ENCODE data around the gene OTUD4. TPM values are rescaled to one million over a fixed set of nuclear protein-coding genes. Genes with fewer than 3 reads are reported as not detected.

OTUD4 gene
- total RNA-seq, 1 donor from 2014 or later = 38.3 TPM

GRCh38 chr4:145177906-145178538 is 2.4 kb downstream of the OTUD4 start:
- H3K27ac Mint-ChIP-seq = peak overlapping the region; percentile 96
- peaks cover 29% of the 10 kb centered on the region for H3K4me1 Mint-ChIP-seq
- H3K36me3 Mint-ChIP-seq = peaks cover 14% of the 10 kb centered on the region
- no peak for DNase-seq (ENCODE audit: low spot score in 2 of 2, unreplicated experiment in 2 of 2)
- no peaks in the 10 kb centered on the region for H3K9me3 Mint-ChIP-seq
- H3K27me3 Mint-ChIP-seq (ENCODE audit: low read depth) = no peaks in the 10 kb centered on the region
- H3K4me3 Mint-ChIP-seq = peak overlapping the region; percentile 88
- no peak for TF ChIP-seq CTCF (IDR thresholded peaks at IDR 0.05; ENCODE audit: unreplicated experiment)

GRCh38 chr4:145177511-145177905 is 2.9 kb downstream of the OTUD4 start:
- no peaks in the 10 kb centered on the region for H3K27me3 Mint-ChIP-seq (ENCODE audit: low read depth)
- TF ChIP-seq CTCF (IDR thresholded peaks at IDR 0.05; ENCODE audit: unreplicated experiment) = no peak
- H3K36me3 Mint-ChIP-seq = peaks cover 16% of the 10 kb centered on the region
- H3K4me3 Mint-ChIP-seq = peak overlapping the region; percentile 88
- H3K9me3 Mint-ChIP-seq = no peaks in the 10 kb centered on the region
- no peak for DNase-seq (ENCODE audit: low spot score in 2 of 2, unreplicated experiment in 2 of 2)
- H3K4me1 Mint-ChIP-seq = peaks cover 29% of the 10 kb centered on the region
- H3K27ac Mint-ChIP-seq = peak overlapping the region; percentile 96

GRCh38 chr4:145176641-145177432 is 3.6 kb downstream of the OTUD4 start:
- H3K36me3 Mint-ChIP-seq = peaks cover 18% of the 10 kb centered on the region
- no peaks in the 10 kb centered on the region for H3K9me3 Mint-ChIP-seq
- TF ChIP-seq CTCF (IDR thresholded peaks at IDR 0.05; ENCODE audit: unreplicated experiment) = no peak
- no peaks in the 10 kb centered on the region for H3K27me3 Mint-ChIP-seq (ENCODE audit: low read depth)
- H3K4me1 Mint-ChIP-seq = peaks cover 26% of the 10 kb centered on the region
- DNase-seq (ENCODE audit: low spot score in 2 of 2, unreplicated experiment in 2 of 2) = no peak
- H3K4me3 Mint-ChIP-seq = peak overlapping the region; percentile 88
- H3K27ac Mint-ChIP-seq = peak overlapping the region; percentile 96

- DNase-seq (ENCODE audit: low spot score in 2 of 2, unreplicated experiment in 2 of 2) = no peak
- Mint-ChIP-seq H3K4me1 (no peaks in the 10 kb centered on the region), H3K36me3 (peaks cover 42% of the 10 kb centered on the region), H3K27ac (peak overlapping the region; percentile 8), H3K27me3 (ENCODE audit: low read depth) (no peaks in the 10 kb centered on the region), H3K4me3 (no peak overlapping the region), H3K9me3 (no peaks in the 10 kb centered on the region)
- no peak for TF ChIP-seq CTCF (IDR thresholded peaks at IDR 0.05; ENCODE audit: unreplicated experiment)
Measured at GRCh38 chr4:145171911-145172310, 8.5 kb downstream of the OTUD4 start.

- Mint-ChIP-seq H3K4me1 (no peaks in the 10 kb centered on the region), H3K36me3 (peaks cover 46% of the 10 kb centered on the region), H3K9me3 (no peaks in the 10 kb centered on the region), H3K27me3 (ENCODE audit: low read depth) (no peaks in the 10 kb centered on the region), H3K4me3 (no peak overlapping the region), H3K27ac (no peak overlapping the region)
- DNase-seq (ENCODE audit: low spot score in 2 of 2, unreplicated experiment in 2 of 2) = no peak
- no peak for TF ChIP-seq CTCF (IDR thresholded peaks at IDR 0.05; ENCODE audit: unreplicated experiment)
Measured at GRCh38 chr4:145170223-145170622, 10.2 kb downstream of the OTUD4 start.

Measured in mesothelial cell of epicardium (in vitro differentiated cells).